ENCODE data around the gene CDIPT. TPM values are rescaled to one million over a fixed set of nuclear protein-coding genes. Genes with fewer than 3 reads are reported as not detected.

CDIPT gene
- total RNA-seq, 4 donors from 2014 or later, result 83.4 to 122 (median 108) TPM

DNA sequence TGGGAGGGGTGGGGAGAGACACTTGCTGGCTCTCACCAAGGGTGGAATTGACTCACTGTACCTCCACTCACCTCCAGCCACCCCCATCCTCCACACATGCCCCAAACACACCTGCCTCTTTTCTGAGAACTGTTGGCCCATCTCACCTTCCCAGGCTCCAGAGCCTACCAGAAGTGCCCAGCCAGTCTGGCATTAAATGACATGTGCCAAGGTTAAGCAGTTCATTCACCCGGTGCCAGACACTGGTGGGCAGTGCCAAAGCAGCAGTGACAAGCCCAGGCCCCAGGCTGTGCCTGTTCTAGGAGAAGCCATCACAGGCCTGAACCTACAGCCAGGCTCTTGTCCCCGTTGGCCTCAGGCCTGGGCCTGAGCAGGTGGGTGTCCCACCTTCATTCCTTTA, 31.5 kb downstream of the CDIPT start:
- H3K4me3 ChIP-seq (ENCODE audit: low read depth, poor library complexity, severe bottlenecking), result no peak overlapping the region
- TF ChIP-seq, protein P1, sequence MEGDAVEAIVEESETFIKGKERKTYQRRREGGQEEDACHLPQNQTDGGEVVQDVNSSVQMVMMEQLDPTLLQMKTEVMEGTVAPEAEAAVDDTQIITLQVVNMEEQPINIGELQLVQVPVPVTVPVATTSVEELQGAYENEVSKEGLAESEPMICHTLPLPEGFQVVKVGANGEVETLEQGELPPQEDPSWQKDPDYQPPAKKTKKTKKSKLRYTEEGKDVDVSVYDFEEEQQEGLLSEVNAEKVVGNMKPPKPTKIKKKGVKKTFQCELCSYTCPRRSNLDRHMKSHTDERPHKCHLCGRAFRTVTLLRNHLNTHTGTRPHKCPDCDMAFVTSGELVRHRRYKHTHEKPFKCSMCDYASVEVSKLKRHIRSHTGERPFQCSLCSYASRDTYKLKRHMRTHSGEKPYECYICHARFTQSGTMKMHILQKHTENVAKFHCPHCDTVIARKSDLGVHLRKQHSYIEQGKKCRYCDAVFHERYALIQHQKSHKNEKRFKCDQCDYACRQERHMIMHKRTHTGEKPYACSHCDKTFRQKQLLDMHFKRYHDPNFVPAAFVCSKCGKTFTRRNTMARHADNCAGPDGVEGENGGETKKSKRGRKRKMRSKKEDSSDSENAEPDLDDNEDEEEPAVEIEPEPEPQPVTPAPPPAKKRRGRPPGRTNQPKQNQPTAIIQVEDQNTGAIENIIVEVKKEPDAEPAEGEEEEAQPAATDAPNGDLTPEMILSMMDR (IDR thresholded peaks at IDR 0.05), result no peak
- TF ChIP-seq POLR2A (IDR thresholded peaks at IDR 0.05), result no peak
- intact Hi-C loops (cut with DNase I; ENCODE audit: low total_unique reads), result no loop called here
- WGBS, 2 donors, result 46 to 55% methylated on average over 2 of the region's 2 CpGs
- no peak for DNase-seq (ENCODE audit: low spot score in 2 of 2)

DNA sequence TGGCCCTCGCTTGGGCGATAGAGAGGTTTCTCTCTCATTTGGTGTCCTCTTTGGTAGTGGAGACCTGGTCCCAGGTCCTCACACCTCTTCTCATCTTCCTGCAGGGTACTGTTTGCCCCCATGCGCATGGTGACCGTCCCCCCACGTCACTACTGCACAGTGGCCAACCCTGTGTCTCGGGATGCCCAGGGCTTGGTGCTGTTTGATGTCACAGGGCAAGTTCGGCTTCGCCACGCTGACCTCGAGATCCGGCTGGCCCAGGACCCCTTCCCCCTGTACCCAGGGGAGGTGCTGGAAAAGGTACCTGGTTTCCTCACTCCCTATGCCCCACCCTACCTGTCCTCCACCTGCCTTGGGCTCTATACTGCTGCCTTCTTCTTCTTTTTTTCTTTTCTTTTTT, 32.3 kb downstream of the CDIPT start:
- WGBS, 2 donors, result 90 to 92% methylated on average over 11 of the region's 11 CpGs
- TF ChIP-seq POLR2A (IDR thresholded peaks at IDR 0.05), result no peak
- TF ChIP-seq, protein P1 (IDR thresholded peaks at IDR 0.05), result no peak
- no peak overlapping the region for H3K4me3 ChIP-seq (ENCODE audit: low read depth, poor library complexity, severe bottlenecking)
- intact Hi-C loops (cut with DNase I; ENCODE audit: low total_unique reads), result no loop called here
- no peak for DNase-seq (ENCODE audit: low spot score in 2 of 2)

DNA sequence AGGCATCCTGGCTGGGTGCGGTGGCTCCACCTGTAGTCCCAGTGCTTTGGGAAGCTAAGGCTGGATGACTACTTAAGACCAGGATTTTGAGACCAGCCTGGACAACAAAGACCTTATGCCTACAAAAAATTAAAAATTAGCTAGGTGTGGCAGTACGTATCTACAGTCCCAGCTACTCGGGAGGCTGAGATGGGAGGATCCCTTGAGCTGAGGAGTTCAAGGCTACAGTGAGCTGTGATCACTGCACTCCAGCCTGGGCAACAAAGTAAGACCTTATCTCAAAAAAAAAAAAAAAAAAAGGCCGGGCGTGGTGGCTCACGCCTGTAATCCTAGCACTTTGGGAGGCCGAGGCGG, 36.7 kb downstream of the CDIPT start:
- TF ChIP-seq POLR2A (IDR thresholded peaks at IDR 0.05), result no peak
- TF ChIP-seq, protein P1 (IDR thresholded peaks at IDR 0.05), result no peak
- DNase-seq (ENCODE audit: low spot score in 2 of 2), result no peak
- no peak overlapping the region for H3K4me3 ChIP-seq (ENCODE audit: low read depth, poor library complexity, severe bottlenecking)
- 83 to 95% methylated on average over 8 of the region's 8 CpGs for WGBS, 2 donors
- intact Hi-C loops (cut with DNase I; ENCODE audit: low total_unique reads), result no loop called here

DNA sequence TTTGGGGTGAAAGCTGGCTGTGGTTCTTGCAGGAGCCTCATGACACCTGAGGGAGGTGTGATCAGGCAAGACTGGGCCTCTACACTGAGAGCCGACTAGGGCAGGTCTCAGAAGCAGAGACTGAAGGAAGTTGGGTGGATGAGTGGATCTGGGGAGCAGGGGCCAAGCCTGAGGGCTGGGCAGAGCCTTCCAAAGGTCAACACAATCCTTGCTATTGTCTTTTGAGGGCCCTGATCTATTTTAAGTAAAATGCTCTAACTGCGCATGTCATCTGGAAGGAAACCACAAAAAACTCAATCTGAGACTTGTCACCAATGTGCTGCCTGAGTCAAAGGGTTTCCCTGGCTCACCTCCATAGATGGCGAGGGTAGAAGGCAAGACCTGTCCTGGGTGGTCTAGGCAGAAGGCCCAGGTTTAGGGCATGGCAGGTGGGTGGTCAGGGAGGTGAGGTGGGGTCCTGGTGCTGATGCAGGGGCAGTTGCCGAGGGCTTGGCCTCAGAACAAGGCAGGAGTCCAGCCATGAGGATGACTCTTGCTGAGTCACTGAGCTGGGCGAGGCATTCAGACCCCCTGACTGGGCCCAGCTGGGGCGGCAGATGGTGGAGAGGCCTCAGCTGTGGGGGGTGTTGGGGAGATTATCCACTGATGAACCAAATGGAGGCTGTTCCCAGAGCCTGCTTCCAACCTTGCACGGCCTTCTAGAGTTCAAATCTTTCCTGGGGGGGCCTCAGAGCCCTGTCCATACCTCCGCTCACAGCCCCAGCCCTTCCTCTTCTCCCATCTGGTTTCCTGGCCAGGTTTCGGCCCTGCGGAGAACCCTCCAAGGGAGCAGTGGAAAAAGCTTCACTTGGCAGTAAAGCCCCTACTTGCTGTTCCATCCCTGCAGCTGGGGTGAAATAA, 37.6 kb downstream of the CDIPT start:
- intact Hi-C loops (cut with DNase I; ENCODE audit: low total_unique reads), result no loop called here
- WGBS, 2 donors, result 41 to 47% methylated on average over 10 of the region's 10 CpGs
- no peak for DNase-seq (ENCODE audit: low spot score in 2 of 2)
- TF ChIP-seq, protein P1 (IDR thresholded peaks at IDR 0.05), result no peak
- TF ChIP-seq POLR2A (IDR thresholded peaks at IDR 0.05), result no peak
- H3K4me3 ChIP-seq (ENCODE audit: low read depth, poor library complexity, severe bottlenecking), result no peak overlapping the region

DNA sequence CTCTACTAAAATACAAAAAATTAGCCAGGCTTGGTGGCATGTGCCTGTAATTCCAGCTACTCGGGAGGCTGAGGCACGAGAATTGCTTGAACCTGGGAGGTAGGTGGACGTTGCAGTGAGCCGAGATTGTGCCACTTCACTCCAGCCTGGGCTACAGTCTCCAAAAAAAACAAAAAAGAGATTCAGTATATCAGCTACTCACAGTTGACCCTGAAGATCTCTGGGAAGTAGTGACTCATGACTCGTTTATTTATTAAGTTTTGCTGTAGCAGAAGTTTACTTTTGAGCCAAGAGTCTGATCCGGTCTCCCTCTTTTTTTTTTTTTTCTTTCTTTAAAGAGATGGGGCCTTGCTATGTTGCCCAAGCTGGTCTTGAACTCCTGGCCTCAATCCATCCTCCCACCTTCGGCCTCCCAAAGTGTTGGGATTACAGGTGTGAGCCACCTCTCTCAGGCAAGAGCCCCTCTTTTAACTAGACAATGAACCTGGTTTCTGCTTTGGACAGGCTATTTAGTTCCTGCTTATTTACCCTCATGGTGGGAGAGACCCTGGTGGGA, 38.4 kb downstream of the CDIPT start:
- intact Hi-C loops (cut with DNase I; ENCODE audit: low total_unique reads), result no loop called here
- no peak for TF ChIP-seq POLR2A (IDR thresholded peaks at IDR 0.05)
- TF ChIP-seq, protein P1 (IDR thresholded peaks at IDR 0.05), result no peak
- DNase-seq (ENCODE audit: low spot score in 2 of 2), result no peak
- H3K4me3 ChIP-seq (ENCODE audit: low read depth, poor library complexity, severe bottlenecking), result no peak overlapping the region
- 22 to 32% methylated on average over 7 of the region's 7 CpGs for whole genome bisulfite sequencing, 2 donors
